AG04450 (cell line): ENCODE data around the gene FEM1B. TPM values are rescaled to one million over a fixed set of nuclear protein-coding genes. Genes with fewer than 3 reads are reported as not detected.

Experiments
- CTCF ChIA-PET: fragments of 300-600, 350-600 bp; formaldehyde crosslinking; extraction: SDS; loops from one replicate; lab custom pipeline; 2022; ENCODE audit warnings: antibody characterized with exemption, inconsistent platforms; lab: Charles Lee
- POLR2A ChIA-PET: fragments of 350-600 bp; formaldehyde crosslinking; extraction: SDS; loops from one replicate; lab custom pipeline; 2021; ENCODE audit warnings: antibody characterized with exemption, inconsistent platforms; lab: Yijun Ruan, JAX
- DNase-seq: peaks from one replicate; pipeline ENCODE4 v3.0.0-alpha.2; 2011; ENCODE audit warnings: low read depth, low spot score
- H3K27ac ChIP-seq: one replicate; pipeline ENCODE4 v1.5.1; 2012; ENCODE audit warnings: low read depth, low read length, control low read depth
- H3K27me3 ChIP-seq: one replicate; pipeline ENCODE4 v1.6.0; 2012; ENCODE audit warnings: low read length; ENCODE audit not compliant: control insufficient read depth, insufficient read depth
- H3K4me3 ChIP-seq: 2 replicates; pipeline ENCODE4 v1.5.1; 2011; ENCODE audit warnings: mild to moderate bottlenecking, low read depth, low read length, control low read depth
- H3K9me3 ChIP-seq: 2 replicates; pipeline ENCODE4 v1.5.1; 2012; ENCODE audit warnings: low read length; ENCODE audit not compliant: control insufficient read depth, insufficient read depth
- polyA minus RNA-seq: library from RNA; depleted of rRNA, polyadenylated mRNA; stranded (reverse); fragments of >200 nt; gene quantifications from 2 replicates; pipeline ENCODE4 v1.2.3, GENCODE V29; 2011; rRNA and poly(A)+ RNA removed
- polyA plus RNA-seq: library from polyadenylated mRNA; depleted of rRNA; stranded (reverse); fragments of >200 nt; gene quantifications from 2 replicates; pipeline ENCODE4 v1.2.3, GENCODE V29; 2011; rRNA removed
- TF ChIP-seq, protein P1 (sequence below): IDR thresholded peaks from 2 replicates; pipeline ENCODE4 v1.5.1; 2011; ENCODE audit warnings: low read depth, low read length, control low read depth, inconsistent platforms

FEM1B gene
- 46.5 and 55.1 TPM in 2 replicates for polyA plus RNA-seq
- polyA minus RNA-seq, result 167 and 205 TPM in 2 replicates

GRCh38 chr15:68277603-68278344 lies at the start of gene FEM1B:
Gene FEM1B, plus strand, starts transcription at chr15:68277745. Its CDS starts 673 bp downstream, at chr15:68278418.
- ChIA-PET CTCF (interaction anchor here (1.1 to 2.5 kb wide), 3 partner anchors 24 to 28 kb away, joined by 3 to 14 read pairs (median 3); no protein-coding TSS in a partner anchor), POLR2A (interaction anchor here (0.6 to 2.1 kb wide), 13 partner anchors 11 to 1558 kb away, joined by 3 to 13 read pairs (median 3); no protein-coding TSS in a partner anchor)
- DNase-seq, result peak; percentile 80
- H3K4me3 ChIP-seq, result peak within 1 kb of the TSS; percentile 96
- peak within 1 kb of the TSS; percentile 94 for H3K27ac ChIP-seq
- TF ChIP-seq, protein P1, sequence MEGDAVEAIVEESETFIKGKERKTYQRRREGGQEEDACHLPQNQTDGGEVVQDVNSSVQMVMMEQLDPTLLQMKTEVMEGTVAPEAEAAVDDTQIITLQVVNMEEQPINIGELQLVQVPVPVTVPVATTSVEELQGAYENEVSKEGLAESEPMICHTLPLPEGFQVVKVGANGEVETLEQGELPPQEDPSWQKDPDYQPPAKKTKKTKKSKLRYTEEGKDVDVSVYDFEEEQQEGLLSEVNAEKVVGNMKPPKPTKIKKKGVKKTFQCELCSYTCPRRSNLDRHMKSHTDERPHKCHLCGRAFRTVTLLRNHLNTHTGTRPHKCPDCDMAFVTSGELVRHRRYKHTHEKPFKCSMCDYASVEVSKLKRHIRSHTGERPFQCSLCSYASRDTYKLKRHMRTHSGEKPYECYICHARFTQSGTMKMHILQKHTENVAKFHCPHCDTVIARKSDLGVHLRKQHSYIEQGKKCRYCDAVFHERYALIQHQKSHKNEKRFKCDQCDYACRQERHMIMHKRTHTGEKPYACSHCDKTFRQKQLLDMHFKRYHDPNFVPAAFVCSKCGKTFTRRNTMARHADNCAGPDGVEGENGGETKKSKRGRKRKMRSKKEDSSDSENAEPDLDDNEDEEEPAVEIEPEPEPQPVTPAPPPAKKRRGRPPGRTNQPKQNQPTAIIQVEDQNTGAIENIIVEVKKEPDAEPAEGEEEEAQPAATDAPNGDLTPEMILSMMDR, result no peak
- no peaks in the 10 kb centered on the region for H3K9me3 ChIP-seq
- no peaks in the 10 kb centered on the region for H3K27me3 ChIP-seq

GRCh38 chr15:68228143-68228970 lies 49.2 kb upstream of the FEM1B start:
- POLR2A ChIA-PET, result interaction anchor here (0.9 kb wide), 1 partner anchor 50 kb away, joined by 3 read pairs; the partner anchor contains the start of gene FEM1B
- TF ChIP-seq, protein P1, result no peak
- no peaks in the 10 kb centered on the region; the same call in 1 of the 2 replicates for H3K9me3 ChIP-seq
- no peaks in the 10 kb centered on the region for H3K27me3 ChIP-seq
- H3K4me3 ChIP-seq, result peak overlapping the region; percentile 77
- DNase-seq, result no peak
- H3K27ac ChIP-seq, result peak overlapping the region; percentile 47
- CTCF ChIA-PET, result interaction anchor here (1.4 kb wide), 1 partner anchor 17 kb away, joined by 4 read pairs; no protein-coding TSS in a partner anchor

- H3K27ac ChIP-seq, result peak overlapping the region; percentile 47
- CTCF ChIA-PET, result no interaction called here
- no peaks in the 10 kb centered on the region; the same call in 1 of the 2 replicates for H3K9me3 ChIP-seq
- H3K4me3 ChIP-seq, result peak overlapping the region; percentile 77
- POLR2A ChIA-PET, result interaction anchor here (0.9 kb wide), 1 partner anchor 49 kb away, joined by 3 read pairs; the partner anchor contains the start of gene FEM1B
- TF ChIP-seq, protein P1, result no peak
- no peak for DNase-seq
- no peaks in the 10 kb centered on the region for H3K27me3 ChIP-seq
These were observed 48.6 kb upstream of the FEM1B start for GRCh38 chr15:68228971-68229385.

DNA sequence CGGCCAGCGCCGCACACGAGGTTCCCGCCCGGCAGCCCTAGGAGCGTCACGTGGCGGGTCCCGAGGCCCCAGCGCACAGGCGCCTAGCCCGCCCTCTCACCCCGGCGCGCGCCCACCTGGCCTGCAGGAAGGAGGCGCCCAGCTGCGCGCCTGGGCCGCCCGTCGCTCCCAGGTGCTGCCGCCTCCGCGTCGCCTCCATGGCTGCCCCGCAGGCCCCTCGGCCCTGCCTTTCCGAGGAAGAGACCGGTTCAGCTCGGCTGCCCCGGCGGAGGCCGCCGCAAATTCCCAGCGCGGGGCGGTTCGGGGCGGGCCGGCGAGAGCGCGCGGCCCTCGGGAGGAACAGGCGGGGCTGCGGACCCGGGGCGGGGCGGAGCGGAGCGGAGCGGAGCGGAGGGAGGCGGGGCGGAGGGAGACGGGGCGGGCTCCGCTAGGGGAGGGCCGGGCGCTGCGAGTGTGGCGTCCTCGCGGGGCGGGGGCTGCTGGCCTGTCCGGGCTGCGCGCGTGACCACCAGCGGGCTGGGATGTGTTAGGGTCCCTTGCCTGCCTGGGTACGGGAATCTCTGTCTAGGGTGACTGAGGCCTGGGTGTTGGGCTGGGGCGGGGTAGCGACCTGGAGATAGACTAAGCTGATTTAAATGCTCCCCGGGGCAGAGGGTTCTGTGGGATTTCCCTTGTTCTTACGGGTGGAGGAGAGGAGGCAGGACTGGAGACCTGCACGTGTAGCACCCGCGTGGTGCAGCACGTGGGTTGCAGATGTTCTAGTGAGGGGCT lies 48.0 kb upstream of the FEM1B start, which contains the start of gene CLN6:
Gene CLN6, minus strand, starts transcription at position 343 of the 771 bp plus-strand sequence. Its CDS starts 144 bp downstream, at position 199.
- peak; percentile 27 for DNase-seq
- CTCF ChIA-PET, result no interaction called here
- no peaks in the 10 kb centered on the region; the same call in 1 of the 2 replicates for H3K9me3 ChIP-seq
- peak within 1 kb of the TSS; percentile 52 for H3K27ac ChIP-seq
- peak within 1 kb of the TSS; percentile 77 for H3K4me3 ChIP-seq
- H3K27me3 ChIP-seq, result no peaks in the 10 kb centered on the region
- POLR2A ChIA-PET, result interaction anchor here (0.9 kb wide), 1 partner anchor 49 kb away, joined by 3 read pairs; the partner anchor contains the start of gene FEM1B
- TF ChIP-seq, protein P1, result no peak
